ENCODE data around the gene PUM2.

Gene PUM2

GRCh38 chr2:20211860-20212458, 138.7 kb downstream of the PUM2 start:
- no peaks in the 10 kb centered on the region for H3K79me2 ChIP-seq (ENCODE audit: low read length)
- H3K4me1 ChIP-seq (ENCODE audit: low read length): peaks cover 10% of the 10 kb centered on the region; the same call in 1 of the 2 replicates
- no peak overlapping the region for H3K4me2 ChIP-seq (ENCODE audit: low read length)
- no peak overlapping the region for H3K27ac ChIP-seq (ENCODE audit: low read length)
- H3K9me3 ChIP-seq (ENCODE audit: insufficient read depth, low read length): no peaks in the 10 kb centered on the region
- no peak overlapping the region for H3K9ac ChIP-seq (ENCODE audit: low read length)
- no peaks in the 10 kb centered on the region for H3K27me3 ChIP-seq (ENCODE audit: low read depth, low read length)
- H3K36me3 ChIP-seq (replicated peaks; ENCODE audit: low read depth, low read length): no peaks in the 10 kb centered on the region
- TF ChIP-seq, protein P1, sequence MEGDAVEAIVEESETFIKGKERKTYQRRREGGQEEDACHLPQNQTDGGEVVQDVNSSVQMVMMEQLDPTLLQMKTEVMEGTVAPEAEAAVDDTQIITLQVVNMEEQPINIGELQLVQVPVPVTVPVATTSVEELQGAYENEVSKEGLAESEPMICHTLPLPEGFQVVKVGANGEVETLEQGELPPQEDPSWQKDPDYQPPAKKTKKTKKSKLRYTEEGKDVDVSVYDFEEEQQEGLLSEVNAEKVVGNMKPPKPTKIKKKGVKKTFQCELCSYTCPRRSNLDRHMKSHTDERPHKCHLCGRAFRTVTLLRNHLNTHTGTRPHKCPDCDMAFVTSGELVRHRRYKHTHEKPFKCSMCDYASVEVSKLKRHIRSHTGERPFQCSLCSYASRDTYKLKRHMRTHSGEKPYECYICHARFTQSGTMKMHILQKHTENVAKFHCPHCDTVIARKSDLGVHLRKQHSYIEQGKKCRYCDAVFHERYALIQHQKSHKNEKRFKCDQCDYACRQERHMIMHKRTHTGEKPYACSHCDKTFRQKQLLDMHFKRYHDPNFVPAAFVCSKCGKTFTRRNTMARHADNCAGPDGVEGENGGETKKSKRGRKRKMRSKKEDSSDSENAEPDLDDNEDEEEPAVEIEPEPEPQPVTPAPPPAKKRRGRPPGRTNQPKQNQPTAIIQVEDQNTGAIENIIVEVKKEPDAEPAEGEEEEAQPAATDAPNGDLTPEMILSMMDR (IDR thresholded peaks at IDR 0.05; ENCODE audit: low read depth, low read length): no peak
- no peak for TF ChIP-seq EZH2phosphoT487 (IDR thresholded peaks at IDR 0.05; ENCODE audit: low read depth)
- H4K20me1 ChIP-seq (ENCODE audit: insufficient read depth, low read length): no peaks in the 10 kb centered on the region
- no peak overlapping the region for H3K4me3 ChIP-seq (ENCODE audit: low read length)
- no peak overlapping the region for H2AFZ ChIP-seq (ENCODE audit: low read depth, low read length)

- no peaks in the 10 kb centered on the region for H3K27me3 ChIP-seq (ENCODE audit: low read depth, low read length)
- H2AFZ ChIP-seq (ENCODE audit: low read depth, low read length): no peak overlapping the region
- no peak overlapping the region for H3K4me2 ChIP-seq (ENCODE audit: low read length)
- peaks cover 10% of the 10 kb centered on the region; the same call in 1 of the 2 replicates for H3K4me1 ChIP-seq (ENCODE audit: low read length)
- H4K20me1 ChIP-seq (ENCODE audit: insufficient read depth, low read length): no peaks in the 10 kb centered on the region
- no peaks in the 10 kb centered on the region for H3K79me2 ChIP-seq (ENCODE audit: low read length)
- no peak for TF ChIP-seq EZH2phosphoT487 (IDR thresholded peaks at IDR 0.05; ENCODE audit: low read depth)
- TF ChIP-seq, protein P1 (IDR thresholded peaks at IDR 0.05; ENCODE audit: low read depth, low read length): no peak
- H3K4me3 ChIP-seq (ENCODE audit: low read length): no peak overlapping the region
- H3K27ac ChIP-seq (ENCODE audit: low read length): no peak overlapping the region
- H3K9me3 ChIP-seq (ENCODE audit: insufficient read depth, low read length): no peaks in the 10 kb centered on the region
- H3K36me3 ChIP-seq (replicated peaks; ENCODE audit: low read depth, low read length): no peaks in the 10 kb centered on the region
- no peak overlapping the region for H3K9ac ChIP-seq (ENCODE audit: low read length)
Observed at GRCh38 chr2:20211420-20211819, 139.2 kb downstream of the PUM2 start.

DNA sequence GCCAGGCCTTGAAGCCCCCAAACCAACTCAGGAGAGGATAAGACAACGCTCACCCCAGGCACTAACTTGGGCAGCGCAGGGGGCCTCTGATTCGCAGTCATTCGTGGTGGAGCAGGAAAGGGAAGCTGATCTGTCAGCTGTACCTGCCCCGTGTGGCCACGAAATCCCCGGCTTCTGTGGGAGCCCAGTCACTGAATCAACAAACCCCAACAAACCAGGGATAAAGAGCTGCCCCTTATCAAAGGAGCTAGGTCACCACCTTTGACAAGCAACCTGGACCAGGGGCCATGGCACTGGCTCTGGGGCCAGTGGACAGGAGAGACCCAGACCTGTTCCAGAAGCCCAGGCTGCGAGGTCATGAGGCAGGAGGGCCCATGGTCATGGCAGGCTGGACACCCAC, 140.2 kb downstream of the PUM2 start:
- Histone ChIP-seq H4K20me1 (ENCODE audit: insufficient read depth, low read length) (no peaks in the 10 kb centered on the region), H3K27ac (ENCODE audit: low read length) (no peak overlapping the region), H3K4me1 (ENCODE audit: low read length) (peaks cover 10% of the 10 kb centered on the region; the same call in 1 of the 2 replicates), H3K4me2 (ENCODE audit: low read length) (no peak overlapping the region), H3K27me3 (ENCODE audit: low read depth, low read length) (no peaks in the 10 kb centered on the region), H3K79me2 (ENCODE audit: low read length) (no peaks in the 10 kb centered on the region), H3K4me3 (ENCODE audit: low read length) (no peak overlapping the region), H3K9me3 (ENCODE audit: insufficient read depth, low read length) (no peaks in the 10 kb centered on the region), H3K36me3 (replicated peaks; ENCODE audit: low read depth, low read length) (no peaks in the 10 kb centered on the region), H3K9ac (ENCODE audit: low read length) (no peak overlapping the region), H2AFZ (ENCODE audit: low read depth, low read length) (no peak overlapping the region)
- TF ChIP-seq EZH2phosphoT487 (IDR thresholded peaks at IDR 0.05; ENCODE audit: low read depth): no peak
- TF ChIP-seq, protein P1 (IDR thresholded peaks at IDR 0.05; ENCODE audit: low read depth, low read length): no peak

DNA sequence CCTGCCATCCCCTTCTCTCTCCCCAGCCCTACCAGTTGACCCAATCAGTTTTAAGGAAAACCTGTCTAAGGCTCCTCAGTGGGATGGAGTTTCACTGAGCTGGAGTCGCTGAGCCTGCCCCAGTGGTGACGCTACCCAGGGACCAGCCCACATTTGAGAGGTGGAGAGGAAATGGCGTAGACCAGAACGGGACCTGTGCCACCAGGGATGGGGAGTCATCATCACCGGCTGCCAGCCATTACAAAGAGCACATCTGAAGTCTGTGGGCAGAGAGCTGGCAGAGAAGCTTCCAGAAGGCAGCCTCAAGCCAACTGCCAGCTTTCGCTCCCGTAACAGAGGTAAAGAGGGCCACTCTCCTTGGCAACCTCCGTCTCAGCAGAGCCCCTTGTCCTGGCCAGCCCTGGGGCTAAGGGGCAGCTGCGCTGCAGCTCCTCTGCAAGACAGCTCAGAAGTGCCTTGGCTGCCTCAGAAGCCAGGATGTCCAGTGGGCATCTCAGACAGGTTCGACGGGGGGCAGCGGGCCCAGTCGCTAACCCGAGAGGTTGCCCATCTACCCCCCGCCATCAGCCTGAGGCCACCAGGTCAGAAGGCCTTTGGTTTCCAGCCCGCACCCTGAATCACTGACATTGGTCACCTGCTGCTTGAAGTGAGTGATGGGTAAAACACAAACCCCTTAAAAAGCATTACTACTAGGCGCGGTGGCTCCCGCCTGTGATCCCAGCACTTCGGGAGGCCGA, 141.1 kb downstream of the PUM2 start:
- Histone ChIP-seq H3K9me3 (ENCODE audit: insufficient read depth, low read length) (no peaks in the 10 kb centered on the region), H4K20me1 (ENCODE audit: insufficient read depth, low read length) (no peaks in the 10 kb centered on the region), H3K4me3 (ENCODE audit: low read length) (no peak overlapping the region), H2AFZ (ENCODE audit: low read depth, low read length) (no peak overlapping the region), H3K4me1 (ENCODE audit: low read length) (peaks cover 10% of the 10 kb centered on the region; the same call in 1 of the 2 replicates), H3K79me2 (ENCODE audit: low read length) (no peaks in the 10 kb centered on the region), H3K36me3 (replicated peaks; ENCODE audit: low read depth, low read length) (no peaks in the 10 kb centered on the region), H3K4me2 (ENCODE audit: low read length) (no peak overlapping the region), H3K27ac (ENCODE audit: low read length) (no peak overlapping the region), H3K9ac (ENCODE audit: low read length) (no peak overlapping the region), H3K27me3 (ENCODE audit: low read depth, low read length) (no peaks in the 10 kb centered on the region)
- no peak for TF ChIP-seq EZH2phosphoT487 (IDR thresholded peaks at IDR 0.05; ENCODE audit: low read depth)
- TF ChIP-seq, protein P1 (IDR thresholded peaks at IDR 0.05; ENCODE audit: low read depth, low read length): no peak

All from OCI-LY3 (cell line).